Measurements from ENCODE around the gene COX6B2.
A peak's percentile ranks its signal among the peaks of the same experiment; 100 is the strongest.

Gene COX6B2

DNA sequence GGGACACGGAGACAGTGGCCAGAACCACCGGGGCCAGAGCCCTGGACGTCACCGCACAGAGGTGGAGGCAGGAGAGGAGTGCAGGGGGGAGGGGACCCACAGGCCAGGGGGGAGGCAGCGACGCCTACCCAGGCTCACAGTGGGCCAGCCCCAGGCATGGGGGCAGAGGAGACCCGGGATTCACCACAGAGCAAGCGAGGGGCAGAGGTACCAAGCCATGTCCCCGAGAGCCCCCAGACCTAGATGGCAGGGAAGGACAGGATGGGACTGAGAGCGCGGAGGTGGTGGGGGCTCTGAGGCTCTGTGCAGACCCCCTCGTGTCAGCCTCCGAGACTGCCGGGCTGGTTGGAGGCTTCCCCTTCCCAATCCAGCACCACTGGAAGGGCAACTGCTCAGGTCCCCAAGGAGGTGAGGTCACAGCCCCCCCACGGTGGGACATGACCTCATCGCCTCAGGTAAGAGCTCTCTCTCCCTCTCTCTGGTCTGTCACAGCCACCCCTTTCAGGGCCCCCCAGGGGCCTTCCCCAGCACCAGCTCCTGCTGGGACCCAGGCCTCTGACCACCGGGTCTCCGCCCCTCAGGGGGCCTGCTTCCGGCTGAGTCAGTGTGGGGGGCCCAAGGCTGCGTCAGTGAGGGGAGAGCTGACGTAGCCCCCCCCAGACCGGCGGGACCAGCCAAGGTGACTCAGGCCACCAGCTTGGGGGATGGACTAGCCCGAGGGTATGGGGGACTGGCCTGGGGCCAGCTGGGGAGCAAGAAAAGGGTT lies 18.0 kb upstream of the COX6B2 start:
- Mint-ChIP-seq H3K27me3 (peaks cover 85% of the 10 kb centered on the region), H3K4me3 (no peak overlapping the region), H3K27ac (no peak overlapping the region), H3K9me3 (no peaks in the 10 kb centered on the region), H3K4me1 (peaks cover 18% of the 10 kb centered on the region), H3K36me3 (no peaks in the 10 kb centered on the region)
- no peak for ATAC-seq

DNA sequence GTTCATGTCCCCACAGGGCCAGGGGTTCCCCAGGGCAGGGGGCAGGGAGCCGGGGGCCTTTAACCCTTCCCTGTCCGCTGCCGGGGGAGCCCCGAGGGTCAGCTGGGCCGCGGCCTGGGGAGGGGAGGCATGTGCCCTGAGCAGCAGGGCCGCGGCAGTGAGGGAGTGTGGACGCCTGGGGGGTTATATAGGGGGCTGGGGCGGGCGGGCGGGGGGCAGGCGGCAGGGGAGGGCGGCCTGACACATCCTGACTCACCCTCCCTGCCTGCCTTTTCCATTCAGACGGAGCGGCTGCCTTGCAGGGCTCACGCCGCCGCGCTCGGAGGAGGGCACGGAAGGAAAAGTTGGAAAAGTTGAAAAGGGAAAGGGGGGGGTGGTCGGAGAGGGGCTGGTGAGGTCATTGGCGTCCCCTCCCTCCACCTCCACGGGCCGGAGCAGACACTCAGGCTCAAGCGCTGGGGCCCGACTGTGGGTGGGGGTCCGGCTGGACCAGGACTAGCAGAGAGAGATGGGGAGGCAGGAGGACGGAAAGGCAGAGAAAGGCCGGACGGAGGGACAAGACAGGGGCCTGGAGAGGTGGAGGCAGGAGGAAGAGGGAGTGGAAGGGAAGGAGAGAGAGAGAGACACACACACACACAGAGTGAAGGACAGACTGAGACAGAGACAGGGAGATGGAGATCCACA lies 15.9 kb upstream of the COX6B2 start, which contains the start of gene IL11:
IL11 (minus strand) TSS at position 159 of the 684 bp plus-strand sequence; CDS start at position 6, 153 bp downstream.
- peaks cover 89% of the 10 kb centered on the region for H3K27me3 Mint-ChIP-seq
- peak within 1 kb of the TSS; percentile 69 for H3K4me3 Mint-ChIP-seq
- no peak within 1 kb of the TSS for H3K27ac Mint-ChIP-seq
- H3K4me1 Mint-ChIP-seq = peaks cover 18% of the 10 kb centered on the region
- ATAC-seq = no peak
- H3K9me3 Mint-ChIP-seq = no peaks in the 10 kb centered on the region
- H3K36me3 Mint-ChIP-seq = no peaks in the 10 kb centered on the region

DNA sequence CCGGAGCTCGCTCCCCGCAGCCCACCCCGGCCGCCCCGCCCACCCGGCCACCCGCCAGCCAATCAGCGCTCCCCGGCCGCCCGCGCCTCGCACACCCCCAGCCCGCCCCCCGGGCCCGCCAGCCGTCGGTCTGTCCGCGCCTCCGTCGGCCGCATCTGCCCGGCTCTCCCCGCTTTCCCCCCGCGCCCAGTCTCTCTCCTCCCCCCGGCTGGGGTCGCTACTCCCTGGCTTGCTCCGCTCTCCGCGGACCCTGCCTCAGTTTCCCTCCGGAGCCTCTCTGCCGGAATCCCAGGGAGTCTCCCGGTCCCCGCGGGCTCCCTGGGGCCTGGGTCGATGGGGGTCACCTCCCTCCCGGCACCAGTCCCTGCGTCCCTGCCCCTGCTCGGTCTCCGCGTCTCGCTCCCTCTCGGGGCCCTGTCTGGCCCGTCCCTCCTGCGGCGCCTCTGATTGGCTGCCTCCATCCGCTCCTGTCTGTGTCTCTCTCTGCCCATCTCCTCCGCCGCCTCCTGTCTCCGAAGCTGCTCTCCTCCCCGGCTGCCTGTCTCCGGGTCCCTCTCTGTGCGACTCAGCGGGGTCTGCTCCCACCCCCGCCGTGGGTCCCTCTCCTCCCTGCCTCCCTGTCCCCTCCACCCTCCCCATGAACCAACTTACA lies 15.3 kb upstream of the COX6B2 start:
- Mint-ChIP-seq H3K9me3 (no peaks in the 10 kb centered on the region), H3K27me3 (peaks cover 92% of the 10 kb centered on the region), H3K36me3 (no peaks in the 10 kb centered on the region), H3K4me3 (peak overlapping the region; percentile 69), H3K4me1 (peaks cover 18% of the 10 kb centered on the region), H3K27ac (no peak overlapping the region)
- ATAC-seq = no peak

DNA sequence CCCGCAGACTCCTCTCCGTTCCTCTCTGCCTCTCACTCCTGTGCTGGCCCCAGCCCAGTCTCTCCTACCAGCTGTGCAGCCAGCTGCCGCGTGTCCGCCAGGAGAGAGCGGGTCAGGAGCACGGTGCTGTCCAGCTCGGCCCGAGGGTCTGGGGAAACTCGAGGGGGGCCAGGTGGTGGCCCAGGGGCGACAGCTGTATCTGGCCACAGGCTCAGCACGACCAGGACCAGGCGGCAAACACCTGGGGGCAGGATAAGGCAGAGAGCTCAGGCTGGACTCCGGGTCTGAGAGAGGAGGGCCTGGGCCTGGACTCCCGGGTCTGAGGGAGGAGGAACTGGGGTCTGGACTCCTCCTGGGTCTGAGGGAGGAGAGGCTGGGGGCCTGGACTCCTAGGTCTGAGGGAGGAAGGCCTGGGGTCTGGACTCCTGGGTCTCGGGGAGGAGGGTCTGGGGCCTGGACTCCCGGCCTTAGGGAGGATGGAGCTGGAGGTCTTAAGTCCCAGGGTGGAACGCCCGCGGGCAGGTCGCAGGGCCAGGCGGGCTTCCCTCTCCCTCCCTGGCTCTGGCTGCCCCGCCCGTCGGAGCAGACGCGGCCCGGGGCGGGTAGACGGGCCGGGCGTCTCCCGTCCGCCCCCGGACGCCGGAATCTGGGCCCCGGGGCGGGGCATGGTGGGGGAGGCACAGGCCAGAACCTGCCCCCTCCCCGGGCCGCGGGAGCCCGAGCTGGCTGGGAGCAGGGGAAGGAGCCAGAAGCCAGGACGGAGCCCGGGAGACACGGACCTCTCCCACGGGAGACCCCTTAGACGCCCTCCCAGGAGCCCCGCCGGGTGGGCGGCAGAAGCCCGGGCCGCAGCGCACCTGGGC lies 14.4 kb upstream of the COX6B2 start:
- H3K27ac Mint-ChIP-seq = no peak overlapping the region
- peak overlapping the region; percentile 42 for H3K4me3 Mint-ChIP-seq
- H3K9me3 Mint-ChIP-seq = no peaks in the 10 kb centered on the region
- H3K27me3 Mint-ChIP-seq = peaks cover 91% of the 10 kb centered on the region
- no peaks in the 10 kb centered on the region for H3K36me3 Mint-ChIP-seq
- peaks cover 17% of the 10 kb centered on the region for H3K4me1 Mint-ChIP-seq
- peak; percentile 59 for ATAC-seq

DNA sequence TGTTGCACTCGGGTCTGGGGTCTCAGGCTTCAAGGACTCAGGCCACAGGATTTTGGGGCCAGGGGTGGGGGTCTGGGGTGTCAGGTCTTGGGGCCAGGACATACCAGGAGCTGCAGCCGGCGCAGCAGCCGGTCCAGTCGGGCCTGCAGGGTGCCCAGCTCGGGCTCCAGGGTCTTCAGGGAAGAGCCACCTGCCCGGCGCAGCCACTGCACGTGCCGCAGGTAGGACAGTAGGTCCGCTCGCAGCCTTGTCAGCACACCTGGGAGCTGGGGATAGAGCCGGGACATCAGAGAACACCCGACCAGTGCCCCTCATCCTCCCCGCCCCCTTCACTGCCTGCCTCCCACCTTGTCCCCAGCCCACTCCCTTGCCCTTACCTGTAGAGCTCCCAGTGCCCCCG lies 13.6 kb upstream of the COX6B2 start:
- Mint-ChIP-seq H3K27me3 (peaks cover 85% of the 10 kb centered on the region), H3K9me3 (no peaks in the 10 kb centered on the region)
- no peak for ATAC-seq

DNA sequence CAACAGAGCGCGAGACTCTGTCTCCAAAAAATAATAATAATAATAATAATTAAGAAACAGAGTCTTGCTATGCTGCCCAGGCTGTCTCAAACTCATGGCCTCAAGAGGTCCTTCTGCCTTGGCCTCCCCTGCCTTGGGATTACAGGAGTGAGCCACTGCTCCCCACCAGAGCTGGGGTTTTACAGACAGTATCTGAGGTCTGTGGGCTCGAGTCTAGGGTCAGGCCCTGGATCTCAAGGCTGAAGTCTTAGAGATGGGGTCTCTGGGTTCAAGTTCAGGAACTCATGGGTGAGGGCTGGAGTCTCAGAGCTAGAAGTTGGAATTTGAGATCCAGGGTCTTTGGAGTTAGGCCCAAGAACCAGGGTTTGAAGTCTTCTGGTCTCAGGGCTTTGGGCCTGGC lies 12.3 kb upstream of the COX6B2 start:
- no peak for ATAC-seq
- H3K9me3 Mint-ChIP-seq = no peaks in the 10 kb centered on the region
- H3K27me3 Mint-ChIP-seq = peaks cover 85% of the 10 kb centered on the region
- no peak overlapping the region for H3K27ac Mint-ChIP-seq
- peaks cover 11% of the 10 kb centered on the region for H3K4me1 Mint-ChIP-seq
- no peaks in the 10 kb centered on the region for H3K36me3 Mint-ChIP-seq
- H3K4me3 Mint-ChIP-seq = no peak overlapping the region

More for the DNA sequence above, 13.6 kb upstream of the COX6B2 start:
- H3K4me3 Mint-ChIP-seq = no peak overlapping the region
- H3K4me1 Mint-ChIP-seq = peaks cover 11% of the 10 kb centered on the region
- no peaks in the 10 kb centered on the region for H3K36me3 Mint-ChIP-seq
- H3K27ac Mint-ChIP-seq = no peak overlapping the region

DNA sequence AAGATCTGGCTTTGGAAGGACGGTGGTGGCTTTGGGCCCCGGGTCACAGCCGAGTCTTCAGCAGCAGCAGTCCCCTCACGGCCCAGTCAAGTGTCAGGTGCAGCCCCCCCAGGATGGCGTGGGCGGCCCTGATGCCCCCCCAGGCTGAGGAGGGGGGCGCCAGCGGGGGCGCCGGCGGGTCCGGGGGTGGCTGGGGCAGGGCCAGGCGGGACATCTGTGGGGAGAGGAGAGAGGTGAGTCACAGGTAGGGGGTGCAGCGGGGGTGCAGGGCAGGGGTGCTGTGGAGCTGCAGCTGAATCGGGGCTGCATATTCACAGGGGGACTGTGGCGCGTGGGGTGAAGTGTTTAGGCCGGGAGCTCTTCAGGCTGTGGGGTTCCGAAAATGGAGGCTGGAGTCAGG lies 11.4 kb upstream of the COX6B2 start:
- peaks cover 85% of the 10 kb centered on the region for H3K27me3 Mint-ChIP-seq
- H3K9me3 Mint-ChIP-seq = no peaks in the 10 kb centered on the region
- ATAC-seq = no peak
- no peaks in the 10 kb centered on the region for H3K36me3 Mint-ChIP-seq
- H3K4me1 Mint-ChIP-seq = peaks cover 11% of the 10 kb centered on the region
- no peak overlapping the region for H3K4me3 Mint-ChIP-seq
- H3K27ac Mint-ChIP-seq = no peak overlapping the region

DNA sequence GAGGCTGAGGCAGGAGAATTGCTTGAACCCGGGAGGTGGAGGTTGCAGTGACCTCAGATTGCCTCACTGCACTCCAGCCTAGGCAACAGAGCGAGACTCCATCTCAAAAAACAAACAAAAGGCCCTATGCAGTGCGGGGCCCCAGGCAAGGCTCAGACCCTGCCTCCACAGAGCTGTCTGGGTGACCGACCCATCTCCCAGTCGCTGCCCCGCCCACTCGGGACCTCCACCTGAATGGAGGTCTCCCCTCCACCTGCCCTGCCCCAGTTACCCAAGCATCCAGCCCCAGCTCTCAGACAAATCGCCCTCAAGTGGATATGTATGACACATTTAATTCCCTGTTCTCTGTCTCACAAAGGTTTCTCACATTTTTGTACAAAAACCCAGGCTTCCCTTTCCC lies 10.7 kb upstream of the COX6B2 start:
- H3K27ac Mint-ChIP-seq = no peak overlapping the region
- no peaks in the 10 kb centered on the region for H3K36me3 Mint-ChIP-seq
- H3K9me3 Mint-ChIP-seq = no peaks in the 10 kb centered on the region
- H3K27me3 Mint-ChIP-seq = peaks cover 82% of the 10 kb centered on the region
- H3K4me3 Mint-ChIP-seq = no peak overlapping the region
- ATAC-seq = no peak
- peaks cover 11% of the 10 kb centered on the region for H3K4me1 Mint-ChIP-seq

DNA sequence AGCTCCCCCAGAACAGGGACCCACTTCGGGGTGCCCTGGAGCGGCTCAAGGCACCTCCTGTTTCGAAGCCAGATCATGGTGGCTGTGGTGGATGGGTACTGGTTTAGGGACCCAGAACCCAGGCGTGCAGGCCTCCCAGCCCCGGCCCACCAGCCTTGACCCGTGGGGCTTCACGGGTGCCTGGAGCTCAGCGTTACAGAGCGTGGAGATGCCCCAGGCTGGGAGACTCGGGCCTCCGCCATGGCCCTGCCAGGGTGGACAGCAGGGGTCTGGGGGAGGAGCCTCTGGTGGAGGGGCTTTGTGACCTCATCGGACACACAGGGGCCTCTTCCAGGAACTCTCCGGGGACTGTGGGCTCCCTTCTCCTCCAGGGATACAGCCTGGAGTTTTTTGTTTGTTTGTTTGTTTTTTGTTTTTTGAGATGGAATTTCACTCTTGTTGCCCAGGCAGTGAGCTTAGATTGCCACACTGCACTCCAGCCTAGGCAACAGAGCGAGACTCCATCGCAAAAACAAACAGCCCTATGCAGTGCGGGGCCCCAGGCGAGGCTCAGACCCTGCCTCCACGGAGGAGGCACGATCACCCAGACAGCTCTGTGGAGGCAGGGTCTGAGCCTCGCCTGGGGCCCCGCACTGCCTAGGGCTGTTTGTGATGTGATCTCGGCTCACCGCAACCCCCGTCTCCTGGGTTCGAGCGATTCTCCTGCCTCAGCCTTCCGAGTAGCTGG lies 8.6 kb upstream of the COX6B2 start, which contains the start of gene GARIN5B:
GARIN5B (minus strand) TSS at position 271 of the 727 bp plus-strand sequence; CDS start at position 77, 194 bp downstream.
- H3K36me3 Mint-ChIP-seq = no peaks in the 10 kb centered on the region
- H3K9me3 Mint-ChIP-seq = no peaks in the 10 kb centered on the region
- no peak within 1 kb of the TSS for H3K27ac Mint-ChIP-seq
- ATAC-seq = no peak
- H3K4me3 Mint-ChIP-seq = no peak within 1 kb of the TSS
- H3K27me3 Mint-ChIP-seq = peaks cover 80% of the 10 kb centered on the region
- no peaks in the 10 kb centered on the region for H3K4me1 Mint-ChIP-seq

DNA sequence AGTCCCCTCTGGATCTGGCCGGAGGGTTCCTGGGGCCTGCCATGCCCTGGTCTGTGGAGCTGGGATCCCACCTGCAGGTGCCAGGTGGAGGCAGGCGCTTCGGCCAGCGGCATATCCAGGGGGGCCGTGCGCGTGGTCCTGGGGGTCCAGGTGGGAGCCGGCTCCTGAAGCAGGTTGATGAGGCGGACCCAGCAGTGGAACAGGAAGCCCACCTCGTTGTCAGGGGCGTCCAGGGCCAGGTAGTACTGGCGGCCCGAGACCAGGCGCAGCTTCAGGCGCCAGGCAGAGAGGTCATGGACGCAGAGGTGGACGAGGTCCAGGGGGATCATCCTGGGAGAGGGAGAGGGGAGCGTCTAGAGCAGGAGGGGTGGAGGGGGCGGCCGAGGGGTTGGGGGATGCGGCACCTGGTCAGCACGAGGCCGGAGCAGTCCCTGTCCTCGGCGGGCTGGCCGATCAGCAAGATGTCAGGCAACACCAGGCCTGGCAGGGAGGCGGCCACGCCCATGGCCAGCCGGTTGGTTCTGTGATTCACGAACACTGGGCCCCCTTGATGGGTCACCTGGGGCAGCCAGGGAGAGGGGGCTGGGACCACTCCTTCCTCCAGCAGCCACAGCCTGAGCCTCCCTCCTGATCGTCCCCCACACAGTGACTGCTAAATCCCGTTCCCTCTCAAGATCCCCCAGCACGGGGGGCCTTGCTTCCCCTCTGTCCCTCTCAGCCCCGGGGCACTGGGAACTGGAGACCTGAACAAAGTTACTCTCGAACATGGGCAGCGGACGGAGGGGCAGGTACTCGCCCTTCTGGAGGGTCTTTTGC lies 7.9 kb upstream of the COX6B2 start:
- Mint-ChIP-seq H3K9me3 (no peaks in the 10 kb centered on the region), H3K27ac (no peak overlapping the region), H3K4me3 (no peak overlapping the region), H3K27me3 (peaks cover 80% of the 10 kb centered on the region), H3K36me3 (no peaks in the 10 kb centered on the region), H3K4me1 (no peaks in the 10 kb centered on the region)
- ATAC-seq = peak; percentile 14

DNA sequence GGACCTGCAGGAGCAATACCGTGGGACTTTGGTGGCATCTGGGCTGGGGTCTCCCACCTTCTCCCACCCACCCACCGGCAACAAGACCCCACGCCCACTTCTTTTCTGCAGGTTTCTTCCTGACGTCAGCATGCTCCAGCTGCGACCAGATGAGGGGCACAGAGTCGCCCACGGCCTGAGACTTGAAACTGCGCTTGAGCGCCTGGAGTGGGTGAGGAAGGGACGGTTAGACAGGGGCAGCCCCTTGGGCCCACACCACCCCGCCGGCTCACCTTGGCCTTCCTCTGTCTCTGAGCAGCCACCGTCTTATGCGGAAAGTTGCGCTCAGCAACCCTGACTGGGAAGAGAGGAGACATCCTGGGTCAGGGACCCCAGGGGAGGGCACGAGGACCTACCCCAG lies 6.4 kb upstream of the COX6B2 start:
- Mint-ChIP-seq H3K36me3 (no peaks in the 10 kb centered on the region), H3K9me3 (no peaks in the 10 kb centered on the region), H3K4me3 (no peak overlapping the region), H3K4me1 (no peaks in the 10 kb centered on the region), H3K27ac (no peak overlapping the region), H3K27me3 (peaks cover 77% of the 10 kb centered on the region)
- ATAC-seq = no peak

DNA sequence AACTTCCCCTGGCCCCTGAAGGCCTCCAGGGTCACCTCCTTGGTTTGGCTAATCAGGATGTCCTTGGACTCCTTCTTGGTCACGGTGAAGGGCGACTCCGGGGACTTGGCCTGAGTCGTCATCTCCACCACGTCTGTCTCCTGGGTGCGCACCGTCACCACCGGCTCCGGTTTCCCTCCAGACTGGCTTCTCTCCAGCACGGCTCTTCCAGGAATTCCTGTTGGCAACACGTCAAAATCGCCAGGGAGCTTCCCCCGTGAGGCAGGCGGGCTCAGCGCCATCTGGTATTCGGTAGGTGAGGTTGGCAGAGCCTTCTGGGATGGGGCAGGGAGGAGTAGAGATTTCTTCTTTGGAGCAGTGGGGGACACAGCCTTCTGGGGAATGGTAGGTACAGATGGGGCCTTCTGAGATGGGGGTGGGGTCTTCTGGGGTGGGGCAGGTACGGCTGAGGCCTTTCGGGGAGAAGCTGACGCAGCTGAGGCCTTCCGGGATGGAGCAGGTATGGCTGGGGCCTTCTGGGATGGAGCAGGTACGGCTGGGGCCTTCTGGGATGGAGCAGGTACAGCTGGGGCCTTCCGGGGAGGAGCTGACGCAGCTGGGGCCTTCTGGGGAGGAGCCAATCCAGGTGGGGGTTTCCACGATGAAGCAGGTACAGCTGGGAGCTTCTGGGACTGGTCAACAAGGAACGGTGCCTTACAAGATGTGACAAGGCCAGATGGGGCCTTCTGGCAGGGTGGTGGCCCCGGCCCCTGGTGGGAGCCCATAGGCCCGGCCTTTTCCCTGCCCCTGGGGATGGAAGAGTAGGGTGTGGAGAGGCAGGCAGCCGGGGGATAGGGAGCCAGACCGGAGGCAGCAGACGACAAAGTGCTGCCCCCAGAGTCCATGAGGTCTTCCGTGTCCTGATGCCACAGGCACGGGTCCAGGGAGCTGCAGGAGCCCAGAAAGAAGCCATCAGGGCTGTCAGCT lies 4.7 kb upstream of the COX6B2 start:
- Mint-ChIP-seq H3K27ac (no peak overlapping the region), H3K27me3 (peaks cover 75% of the 10 kb centered on the region), H3K9me3 (no peaks in the 10 kb centered on the region), H3K4me3 (no peak overlapping the region), H3K4me1 (no peaks in the 10 kb centered on the region), H3K36me3 (no peaks in the 10 kb centered on the region)
- no peak for ATAC-seq

DNA sequence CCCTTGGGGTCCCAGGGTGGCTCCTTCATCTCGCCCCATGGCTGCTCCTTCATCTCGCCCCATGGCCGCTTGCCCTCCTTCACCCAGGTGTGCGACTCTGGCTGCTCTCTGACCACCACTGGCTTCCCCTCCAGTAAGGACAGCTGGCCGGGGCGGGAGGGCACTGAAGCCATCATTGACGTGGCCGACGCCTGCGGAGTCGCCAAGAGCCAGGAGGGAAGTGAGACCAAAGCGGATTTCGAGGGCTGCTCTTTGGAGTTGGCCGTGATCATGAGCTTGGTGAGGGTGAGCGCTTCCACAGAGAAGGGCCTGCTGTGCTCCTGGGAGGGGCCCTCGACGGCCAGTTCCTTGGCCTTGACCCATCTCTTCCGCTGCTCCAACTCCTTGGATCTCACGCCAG lies 4.0 kb upstream of the COX6B2 start:
- Mint-ChIP-seq H3K9me3 (no peaks in the 10 kb centered on the region), H3K4me3 (no peak overlapping the region), H3K36me3 (no peaks in the 10 kb centered on the region), H3K27ac (no peak overlapping the region), H3K27me3 (peaks cover 77% of the 10 kb centered on the region), H3K4me1 (peaks cover 6% of the 10 kb centered on the region)
- no peak for ATAC-seq

Data from stimulated activated memory B cell treated with anti-CD40 and anti-IgM and Interleukin-4, amounts not matched to agents 10 μg/mL and 1 μg/mL and 100 μg/mL, for 72 hours (primary cell).